ENCODE measurements around the gene RFX8. TPM values are rescaled to one million over a fixed set of nuclear protein-coding genes. Genes with fewer than 3 reads are reported as not detected.

The RFX8 gene
- total and polyA plus RNA-seq, 2 of the 13 experiments (the other 11 are each of a cell fraction or from before 2014, with no cell fraction given) = not detected

DNA sequence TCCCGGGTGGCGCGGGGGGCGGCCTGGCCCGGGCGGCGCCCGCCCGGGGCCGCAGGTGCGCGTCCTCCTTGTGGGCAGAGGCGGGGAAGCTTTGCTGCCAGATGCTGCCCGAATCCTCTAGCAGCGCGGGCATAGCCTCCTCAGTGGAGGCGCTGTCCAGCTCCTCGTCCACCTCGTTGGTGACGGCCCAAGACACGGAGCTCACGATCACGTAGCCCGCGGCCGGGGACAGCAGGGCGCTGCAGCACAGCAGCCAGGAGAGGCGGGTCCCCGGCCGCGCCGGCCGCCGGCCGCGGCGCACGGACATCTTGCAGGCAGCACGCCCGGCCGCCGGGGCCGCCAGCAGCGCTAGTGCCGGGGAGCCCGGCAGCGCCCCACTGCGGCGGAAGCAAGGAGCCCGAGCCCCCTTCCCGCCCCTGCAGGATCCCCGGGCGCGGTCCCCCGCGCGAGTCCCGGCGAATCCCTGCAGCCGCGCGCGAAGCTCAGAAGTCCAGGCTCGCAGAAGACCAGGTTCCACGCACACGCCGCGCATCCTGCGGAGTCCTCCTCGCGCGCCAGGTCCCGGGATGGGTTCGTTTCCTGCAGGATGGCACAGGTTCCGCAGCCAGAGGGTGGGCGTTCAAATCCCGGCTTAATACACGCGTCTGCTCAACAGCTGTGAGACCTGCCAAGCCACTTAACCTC is 87.6 kb downstream of the RFX8 start, which contains the start of gene CREG2 (continued):
- TF ChIP-seq ZNF318 (CRISPR knock-in tag; IDR thresholded peaks at IDR 0.05) (peak; percentile 68; the same call in 1 of the 2 replicates), POLR2G (IDR thresholded peaks at IDR 0.05; ENCODE audit: low read depth, low read length) (no peak), XRCC5 (optimal IDR thresholded peaks at IDR 0.05; ENCODE audit: low read length) (peak; percentile 66), EHMT2 (IDR thresholded peaks at IDR 0.05; ENCODE audit: borderline replicate concordance, low read depth, low read length) (no peak), ZNF224 (CRISPR knock-in tag; IDR thresholded peaks at IDR 0.05) (no peak), FOXC1 (CRISPR knock-in tag; IDR thresholded peaks at IDR 0.05; ENCODE audit: borderline replicate concordance) (0 out of 2 replicates have a peak, but pooled peaks have one; percentile 35), GTF2F1 (IDR thresholded peaks at IDR 0.05; ENCODE audit: low read length) (no peak), RAD21 (CRISPR knock-in tag; IDR thresholded peaks at IDR 0.05) (peak; percentile 95), SYNCRIP (IDR thresholded peaks at IDR 0.05; ENCODE audit: insufficient read depth, low read depth, low read length) (no peak), ZNF792 (CRISPR knock-in tag; IDR thresholded peaks at IDR 0.05) (no peak), KAT8 (CRISPR knock-in tag; IDR thresholded peaks at IDR 0.05) (no peak), THYN1 (CRISPR knock-in tag; IDR thresholded peaks at IDR 0.05; ENCODE audit: borderline replicate concordance, low read depth) (no peak), ZNF737 (CRISPR knock-in tag; IDR thresholded peaks at IDR 0.05; ENCODE audit: borderline replicate concordance) (no peak), ESRRA (CRISPR knock-in tag; IDR thresholded peaks at IDR 0.05; ENCODE audit: low read depth) (no peak), CHD2 (IDR thresholded peaks at IDR 0.05; ENCODE audit: low read depth, low read length) (no peak)
- TF ChIP-seq, protein P1, sequence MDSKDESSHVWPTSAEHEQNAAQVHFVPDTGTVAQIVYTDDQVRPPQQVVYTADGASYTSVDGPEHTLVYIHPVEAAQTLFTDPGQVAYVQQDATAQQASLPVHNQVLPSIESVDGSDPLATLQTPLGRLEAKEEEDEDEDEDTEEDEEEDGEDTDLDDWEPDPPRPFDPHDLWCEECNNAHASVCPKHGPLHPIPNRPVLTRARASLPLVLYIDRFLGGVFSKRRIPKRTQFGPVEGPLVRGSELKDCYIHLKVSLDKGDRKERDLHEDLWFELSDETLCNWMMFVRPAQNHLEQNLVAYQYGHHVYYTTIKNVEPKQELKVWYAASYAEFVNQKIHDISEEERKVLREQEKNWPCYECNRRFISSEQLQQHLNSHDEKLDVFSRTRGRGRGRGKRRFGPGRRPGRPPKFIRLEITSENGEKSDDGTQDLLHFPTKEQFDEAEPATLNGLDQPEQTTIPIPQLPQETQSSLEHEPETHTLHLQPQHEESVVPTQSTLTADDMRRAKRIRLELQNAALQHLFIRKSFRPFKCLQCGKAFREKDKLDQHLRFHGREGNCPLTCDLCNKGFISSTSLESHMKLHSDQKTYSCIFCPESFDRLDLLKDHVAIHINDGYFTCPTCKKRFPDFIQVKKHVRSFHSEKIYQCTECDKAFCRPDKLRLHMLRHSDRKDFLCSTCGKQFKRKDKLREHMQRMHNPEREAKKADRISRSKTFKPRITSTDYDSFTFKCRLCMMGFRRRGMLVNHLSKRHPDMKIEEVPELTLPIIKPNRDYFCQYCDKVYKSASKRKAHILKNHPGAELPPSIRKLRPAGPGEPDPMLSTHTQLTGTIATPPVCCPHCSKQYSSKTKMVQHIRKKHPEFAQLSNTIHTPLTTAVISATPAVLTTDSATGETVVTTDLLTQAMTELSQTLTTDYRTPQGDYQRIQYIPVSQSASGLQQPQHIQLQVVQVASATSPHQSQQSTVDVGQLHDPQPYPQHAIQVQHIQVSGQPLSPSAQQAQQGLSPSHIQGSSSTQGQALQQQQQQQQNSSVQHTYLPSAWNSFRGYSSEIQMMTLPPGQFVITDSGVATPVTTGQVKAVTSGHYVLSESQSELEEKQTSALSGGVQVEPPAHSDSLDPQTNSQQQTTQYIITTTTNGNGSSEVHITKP (CRISPR knock-in tag; IDR thresholded peaks at IDR 0.05; ENCODE audit: low read depth) = no peak
- TF ChIP-seq, protein P2, sequence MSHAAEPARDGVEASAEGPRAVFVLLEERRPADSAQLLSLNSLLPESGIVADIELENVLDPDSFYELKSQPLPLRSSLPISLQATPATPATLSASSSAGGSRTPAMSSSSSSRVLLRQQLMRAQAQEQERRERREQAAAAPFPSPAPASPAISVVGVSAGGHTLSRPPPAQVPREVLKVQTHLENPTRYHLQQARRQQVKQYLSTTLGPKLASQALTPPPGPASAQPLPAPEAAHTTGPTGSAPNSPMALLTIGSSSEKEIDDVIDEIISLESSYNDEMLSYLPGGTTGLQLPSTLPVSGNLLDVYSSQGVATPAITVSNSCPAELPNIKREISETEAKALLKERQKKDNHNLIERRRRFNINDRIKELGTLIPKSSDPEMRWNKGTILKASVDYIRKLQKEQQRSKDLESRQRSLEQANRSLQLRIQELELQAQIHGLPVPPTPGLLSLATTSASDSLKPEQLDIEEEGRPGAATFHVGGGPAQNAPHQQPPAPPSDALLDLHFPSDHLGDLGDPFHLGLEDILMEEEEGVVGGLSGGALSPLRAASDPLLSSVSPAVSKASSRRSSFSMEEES (CRISPR knock-in tag; IDR thresholded peaks at IDR 0.05) = no peak
